ENCODE results near the gene ERLEC1.

The ERLEC1 gene

DNA sequence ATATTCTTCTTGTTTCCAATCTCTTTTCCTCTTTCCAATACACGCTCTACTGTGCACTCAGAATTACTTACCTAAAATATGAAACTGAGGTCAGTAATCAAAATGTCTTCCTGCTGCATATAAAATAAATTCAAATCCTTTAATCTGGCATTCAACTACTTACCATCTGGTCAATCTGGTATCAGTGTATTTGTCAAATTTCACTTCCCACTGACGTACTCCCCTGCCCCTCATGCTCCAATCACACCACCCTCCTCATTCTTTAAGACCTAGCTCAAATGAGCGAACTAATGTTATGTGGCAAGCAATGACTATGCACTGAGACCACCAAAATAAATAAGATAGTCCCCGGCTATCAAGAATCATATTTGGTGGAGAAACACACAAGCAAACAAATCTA is 6.8 kb upstream of the ERLEC1 start:
- DNase-seq (ENCODE audit: low read depth), result no peak
- no peak overlapping the region for H3K4me3 ChIP-seq (ENCODE audit: low read depth, low read length)
- TF ChIP-seq CTCF (IDR thresholded peaks at IDR 0.05; ENCODE audit: control insufficient read depth, extremely low read depth, insufficient read depth), result no peak

GRCh38 chr2:53782676-53783075 is 4.2 kb upstream of the ERLEC1 start:
- no peak for TF ChIP-seq CTCF (IDR thresholded peaks at IDR 0.05; ENCODE audit: control insufficient read depth, extremely low read depth, insufficient read depth)
- H3K4me3 ChIP-seq (ENCODE audit: low read depth, low read length), result no peak overlapping the region
- DNase-seq (ENCODE audit: low read depth), result no peak

DNA sequence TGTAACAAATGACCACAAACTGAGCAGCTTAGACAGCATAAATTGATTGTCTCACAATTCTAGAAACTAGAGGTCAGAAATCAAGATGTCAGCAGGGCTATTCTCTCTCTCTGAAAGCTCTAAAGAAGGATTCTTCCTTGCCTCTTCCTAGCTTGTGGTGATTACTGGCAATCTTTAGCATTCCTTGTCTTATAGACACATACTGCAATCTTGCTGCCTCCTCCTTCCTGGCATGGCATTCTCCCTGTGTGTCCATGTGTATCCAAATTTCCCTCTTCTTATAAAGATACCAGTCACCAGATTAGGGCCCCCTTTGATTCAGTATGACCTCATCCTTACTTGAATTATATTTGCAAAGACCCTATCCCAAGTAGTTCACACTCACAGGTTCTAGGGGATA is 2.4 kb upstream of the ERLEC1 start:
- no peak overlapping the region for H3K4me3 ChIP-seq (ENCODE audit: low read depth, low read length)
- TF ChIP-seq CTCF (IDR thresholded peaks at IDR 0.05; ENCODE audit: control insufficient read depth, extremely low read depth, insufficient read depth), result no peak
- DNase-seq (ENCODE audit: low read depth), result no peak

GRCh38 chr2:53785366-53785765 is 1.5 kb upstream of the ERLEC1 start:
- no peak for TF ChIP-seq CTCF (IDR thresholded peaks at IDR 0.05; ENCODE audit: control insufficient read depth, extremely low read depth, insufficient read depth)

DNA sequence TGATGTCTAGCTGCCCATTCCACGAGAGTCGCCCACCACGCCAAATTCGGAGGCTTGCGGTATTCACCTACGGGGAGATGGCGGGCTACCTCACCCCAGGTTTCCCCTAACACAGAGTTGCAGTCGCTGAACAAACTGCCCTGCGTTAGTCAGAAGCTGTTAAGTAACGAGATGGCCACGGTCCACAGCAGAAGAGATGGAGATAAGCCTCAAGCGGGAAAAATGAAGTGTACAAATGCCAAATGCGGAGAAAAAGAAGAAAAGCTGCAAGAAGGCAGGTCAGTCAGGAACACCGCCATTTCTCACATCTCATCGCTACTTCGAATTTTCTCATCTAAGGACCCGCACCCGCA is 516 bp upstream of the ERLEC1 start:
- H3K4me3 ChIP-seq (ENCODE audit: low read depth, low read length), result peak overlapping the region; percentile 72
- no peak for DNase-seq (ENCODE audit: low read depth)
- TF ChIP-seq CTCF (IDR thresholded peaks at IDR 0.05; ENCODE audit: control insufficient read depth, extremely low read depth, insufficient read depth), result no peak

More at GRCh38 chr2:53785366-53785765, 1.5 kb upstream of the ERLEC1 start:
- peak overlapping the region; percentile 72 for H3K4me3 ChIP-seq (ENCODE audit: low read depth, low read length)
- DNase-seq (ENCODE audit: low read depth), result no peak

- DNase-seq (ENCODE audit: low read depth), result no peak
- peak overlapping the region; percentile 72 for H3K4me3 ChIP-seq (ENCODE audit: low read depth, low read length)
- TF ChIP-seq CTCF (IDR thresholded peaks at IDR 0.05; ENCODE audit: control insufficient read depth, extremely low read depth, insufficient read depth), result no peak
Observed at GRCh38 chr2:53787614-53788289, 908 bp downstream of the ERLEC1 start.

- DNase-seq (ENCODE audit: low read depth), result no peak
- no peak overlapping the region for H3K4me3 ChIP-seq (ENCODE audit: low read depth, low read length)
- no peak for TF ChIP-seq CTCF (IDR thresholded peaks at IDR 0.05; ENCODE audit: control insufficient read depth, extremely low read depth, insufficient read depth)
Observed at GRCh38 chr2:53793261-53793660, 6.4 kb downstream of the ERLEC1 start.

All from LNCaP clone FGC (cell line).